ENCODE results near the gene ULK2. TPM values are rescaled to one million over a fixed set of nuclear protein-coding genes. Genes with fewer than 3 reads are reported as not detected.
"Not testable (repeated sequence)": the region's sequence is repeated elsewhere in the genome, so short reads cannot be mapped to it uniquely, and the experiment has no call there.

ULK2 gene
- total and polyA plus RNA-seq, 11 donors = 4.6 to 25.6 (median 17.7) TPM

- H3K4me3 ChIP-seq = no peak overlapping the region
- no peaks in the 10 kb centered on the region for H3K27me3 ChIP-seq
- 97 to 100% (median 98%) methylated on average over 2 of the region's 2 CpGs for WGBS, 4 donors
- H3K4me1 ChIP-seq = peaks cover 0 to 9% (median 0%) of the 10 kb centered on the region in 12 donors
- ATAC-seq (no peak), DNase-seq (no peak)
- no peak overlapping the region for H3K27ac ChIP-seq
- H3K36me3 ChIP-seq = peaks cover 0 to 63% (median 52%) of the 10 kb centered on the region in 9 donors
- intact Hi-C loops (cut with DNase I) = no loop called here
- TF ChIP-seq POLR2A (IDR thresholded peaks at IDR 0.05) = no peak
- TF ChIP-seq CTCF (IDR thresholded peaks at IDR 0.05) = no peak
- no peaks in the 10 kb centered on the region for H3K9me3 ChIP-seq
Observed at GRCh38 chr17:19900809-19901208, 33.1 kb upstream of the ULK2 start.

DNA sequence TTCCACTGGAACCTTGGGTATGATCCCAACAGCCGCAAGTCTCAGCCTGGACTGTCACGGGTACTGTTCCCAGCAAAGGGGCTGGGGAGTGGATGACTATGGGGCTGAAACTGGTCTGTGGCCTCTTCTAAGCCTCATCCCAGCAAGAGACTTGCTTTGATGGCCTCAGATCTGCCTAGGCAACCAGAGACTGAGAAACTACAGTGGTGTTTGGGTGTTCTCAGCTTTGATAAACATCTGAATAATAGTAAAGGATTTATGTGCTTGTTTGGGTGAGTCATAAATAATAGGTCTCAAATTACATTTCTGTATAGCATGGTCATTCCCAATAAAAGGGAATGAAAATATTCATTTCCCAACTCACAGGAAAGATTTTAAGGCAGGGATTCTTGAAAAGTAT, 30.2 kb upstream of the ULK2 start:
- Histone ChIP-seq H3K36me3 (peaks cover 0 to 34% (median 23%) of the 10 kb centered on the region in 9 donors), H3K4me3 (no peak overlapping the region), H3K27me3 (no peaks in the 10 kb centered on the region), H3K27ac (no peak overlapping the region), H3K4me1 (peaks cover 0 to 9% (median 0%) of the 10 kb centered on the region in 12 donors), H3K9me3 (no peaks in the 10 kb centered on the region)
- intact Hi-C loops (cut with DNase I) = no loop called here
- 71 to 85% (median 80%) methylated on average over 2 of the region's 2 CpGs for WGBS, 4 donors
- DNase-seq (no peak), ATAC-seq (peak in 2 of 4 donors; percentile 19 to 21)
- TF ChIP-seq CTCF (IDR thresholded peaks at IDR 0.05) (no peak), POLR2A (IDR thresholded peaks at IDR 0.05) (no peak)

GRCh38 chr17:19897090-19897837, 29.5 kb upstream of the ULK2 start:
- TF ChIP-seq POLR2A (IDR thresholded peaks at IDR 0.05) = no peak
- no peak for TF ChIP-seq CTCF (IDR thresholded peaks at IDR 0.05)
- peak; percentile 40 to 60 (median 55) for ATAC-seq
- peak in 4 of 5 donors; percentile 19 to 51 (median 42) for DNase-seq
- no peaks in the 10 kb centered on the region for H3K27me3 ChIP-seq
- intact Hi-C loops (cut with DNase I) = no loop called here
- peaks cover 0 to 9% (median 0%) of the 10 kb centered on the region in 12 donors for H3K4me1 ChIP-seq
- 54 to 59% (median 55%) methylated on average over 8 of the region's 8 CpGs for WGBS, 4 donors
- H3K9me3 ChIP-seq = no peaks in the 10 kb centered on the region
- H3K36me3 ChIP-seq = peaks cover 0 to 27% (median 17%) of the 10 kb centered on the region in 9 donors
- H3K4me3 ChIP-seq = no peak overlapping the region
- no peak overlapping the region for H3K27ac ChIP-seq

GRCh38 chr17:19896679-19897078, 28.9 kb upstream of the ULK2 start:
- DNase-seq (no peak), ATAC-seq (no peak)
- intact Hi-C loops (cut with DNase I) = no loop called here
- TF ChIP-seq CTCF (IDR thresholded peaks at IDR 0.05) (no peak), POLR2A (IDR thresholded peaks at IDR 0.05) (no peak)
- 81 to 88% (median 84%) methylated on average over 2 of the region's 2 CpGs for WGBS, 4 donors
- Histone ChIP-seq H3K27ac (no peak overlapping the region), H3K4me3 (no peak overlapping the region), H3K36me3 (peaks cover 0 to 21% (median 11%) of the 10 kb centered on the region in 9 donors), H3K4me1 (peaks cover 0 to 9% (median 0%) of the 10 kb centered on the region in 12 donors), H3K9me3 (no peaks in the 10 kb centered on the region), H3K27me3 (no peaks in the 10 kb centered on the region)

- intact Hi-C loops (cut with DNase I); ATAC-seq; H3K27me3 ChIP-seq; H3K27ac ChIP-seq; H3K9me3 ChIP-seq; H3K4me3 ChIP-seq; DNase-seq; H3K36me3 ChIP-seq; H3K4me1 ChIP-seq: not testable (repeated sequence)
- WGBS, 4 donors = 90 to 95% (median 93%) methylated on average over 5 of the region's 5 CpGs
Observed at GRCh38 chr17:19890554-19890953, 22.8 kb upstream of the ULK2 start.

GRCh38 chr17:19890001-19890400, 22.3 kb upstream of the ULK2 start:
- ATAC-seq; H3K4me3 ChIP-seq; H3K36me3 ChIP-seq; H3K27ac ChIP-seq; intact Hi-C loops (cut with DNase I); H3K9me3 ChIP-seq; H3K27me3 ChIP-seq; DNase-seq; H3K4me1 ChIP-seq: not testable (repeated sequence)
- WGBS, 4 donors = 85 to 90% (median 89%) methylated on average over 5 of the region's 5 CpGs

All from heart left ventricle (tissue), 16 donors.